ENCODE data around the gene SIMC1.
"Not testable (repeated sequence)": the region's sequence is repeated elsewhere in the genome, so short reads cannot be mapped to it uniquely, and the experiment has no call there.

Gene SIMC1

GRCh38 chr5:176237971-176238644 lies at the start of gene SIMC1:
TSS of gene SIMC1 (plus strand) at chr5:176238424. CDS start at chr5:176238509, 85 bp downstream.
- peak; percentile 25 for DNase-seq

GRCh38 chr5:176188506-176189193 lies 49.6 kb upstream of the SIMC1 start:
- no peak for DNase-seq

GRCh38 chr5:176189857-176190256 lies 48.4 kb upstream of the SIMC1 start:
- DNase-seq, result no peak

GRCh38 chr5:176190886-176191755 lies 47.1 kb upstream of the SIMC1 start:
- DNase-seq, result no peak

GRCh38 chr5:176192094-176192721 lies 46.0 kb upstream of the SIMC1 start:
- DNase-seq, result no peak

- DNase-seq, result not testable (repeated sequence)
Observed at GRCh38 chr5:176192722-176193117, 45.5 kb upstream of the SIMC1 start.

- not testable (repeated sequence) for DNase-seq
Observed at GRCh38 chr5:176193636-176194035, 44.6 kb upstream of the SIMC1 start.

- not testable (repeated sequence) for DNase-seq
Observed at GRCh38 chr5:176194238-176195083, 43.8 kb upstream of the SIMC1 start.

- not testable (repeated sequence) for DNase-seq
Observed at GRCh38 chr5:176195084-176195413, 43.2 kb upstream of the SIMC1 start.

GRCh38 chr5:176195487-176196207 lies 42.6 kb upstream of the SIMC1 start:
- not testable (repeated sequence) for DNase-seq

- DNase-seq, result not testable (repeated sequence)
Observed at GRCh38 chr5:176196781-176197180, 41.4 kb upstream of the SIMC1 start.

- not testable (repeated sequence) for DNase-seq
Observed at GRCh38 chr5:176197234-176197858, 40.9 kb upstream of the SIMC1 start.

- DNase-seq, result not testable (repeated sequence)
Observed at GRCh38 chr5:176198299-176198698, 39.9 kb upstream of the SIMC1 start.

- DNase-seq, result not testable (repeated sequence)
Observed at GRCh38 chr5:176198991-176199733, 39.1 kb upstream of the SIMC1 start.

- not testable (repeated sequence) for DNase-seq
Observed at GRCh38 chr5:176199803-176200399, 38.3 kb upstream of the SIMC1 start.

- DNase-seq, result no peak
Observed at GRCh38 chr5:176201811-176202210, 36.4 kb upstream of the SIMC1 start.

GRCh38 chr5:176203086-176203485 lies 35.1 kb upstream of the SIMC1 start:
- DNase-seq, result no peak

GRCh38 chr5:176203535-176203934 lies 34.7 kb upstream of the SIMC1 start:
- DNase-seq, result not testable (repeated sequence)

- not testable (repeated sequence) for DNase-seq
Observed at GRCh38 chr5:176214466-176215021, 23.7 kb upstream of the SIMC1 start.
